ENCODE measurements around the gene GPX4.

GPX4 gene

DNA sequence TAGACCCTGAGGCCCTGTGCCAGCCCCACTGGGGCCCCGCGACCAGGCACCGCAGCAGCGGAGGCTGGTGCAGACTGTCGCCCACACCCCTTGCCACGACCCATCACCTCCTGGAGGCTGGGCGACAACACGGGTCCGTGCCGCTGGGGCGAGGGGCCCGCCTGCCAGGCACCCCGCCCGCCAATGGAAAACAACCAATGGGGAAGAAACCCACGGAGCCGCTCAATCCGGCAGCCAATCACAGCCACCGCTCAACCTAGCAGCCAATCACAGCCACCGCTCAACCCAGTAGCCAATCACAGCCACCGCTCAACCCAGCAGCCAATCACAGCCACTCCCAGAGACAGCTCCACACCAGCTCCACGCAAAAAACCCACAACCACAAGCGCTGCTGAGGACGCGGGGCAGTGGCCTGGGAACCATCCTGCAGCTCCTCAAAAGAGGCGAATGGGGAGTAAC is 29.7 kb downstream of the GPX4 start:
- H3K4me2 ChIP-seq (ENCODE audit: low read length) = peak overlapping the region; percentile 86
- peak overlapping the region; percentile 79 for H3K9ac ChIP-seq (ENCODE audit: low read length)
- H2AFZ ChIP-seq (ENCODE audit: low read depth, low read length) = no peak overlapping the region
- H3K27me3 ChIP-seq (ENCODE audit: low read depth, low read length) = no peaks in the 10 kb centered on the region
- H3K4me1 ChIP-seq (ENCODE audit: low read length) = peaks cover 29% of the 10 kb centered on the region
- no peaks in the 10 kb centered on the region for H3K36me3 ChIP-seq (replicated peaks; ENCODE audit: low read depth, low read length)
- H3K4me3 ChIP-seq (ENCODE audit: low read length) = peak overlapping the region; percentile 82
- H3K27ac ChIP-seq (ENCODE audit: low read length) = peak overlapping the region; percentile 70
- H4K20me1 ChIP-seq (ENCODE audit: insufficient read depth, low read length) = peaks cover 25% of the 10 kb centered on the region; the same call in 1 of the 2 replicates
- H3K79me2 ChIP-seq (ENCODE audit: low read length) = peaks cover 30% of the 10 kb centered on the region; the same call in 1 of the 2 replicates
- no peaks in the 10 kb centered on the region for H3K9me3 ChIP-seq (ENCODE audit: insufficient read depth, low read length)
- TF ChIP-seq EZH2phosphoT487 (IDR thresholded peaks at IDR 0.05; ENCODE audit: low read depth) (no peak), CTCF (IDR thresholded peaks at IDR 0.05; ENCODE audit: low read depth, low read length) (no peak)

DNA sequence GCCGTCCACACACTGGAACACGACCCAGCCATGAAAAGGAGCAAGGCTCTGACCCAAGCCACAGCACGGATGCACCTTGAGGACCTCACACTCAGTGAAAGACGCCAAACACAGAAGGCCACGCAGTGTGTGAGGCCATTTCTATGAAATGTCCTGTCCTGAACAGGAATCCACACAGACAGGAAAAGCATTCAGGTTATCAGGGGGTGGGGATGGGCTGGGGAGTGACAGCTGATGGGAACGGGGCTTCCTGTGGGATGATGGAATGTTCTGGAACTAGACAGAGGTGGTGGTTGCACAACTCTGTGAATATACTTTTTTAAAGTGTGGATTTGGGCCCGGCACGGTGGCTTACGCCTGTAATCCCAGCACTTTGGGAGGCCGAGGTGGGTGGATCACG is 30.6 kb downstream of the GPX4 start:
- Histone ChIP-seq H3K4me3 (ENCODE audit: low read length) (no peak overlapping the region), H4K20me1 (ENCODE audit: insufficient read depth, low read length) (peaks cover 29% of the 10 kb centered on the region; the same call in 1 of the 2 replicates), H3K9me3 (ENCODE audit: insufficient read depth, low read length) (no peaks in the 10 kb centered on the region), H3K4me1 (ENCODE audit: low read length) (peaks cover 29% of the 10 kb centered on the region), H3K27me3 (ENCODE audit: low read depth, low read length) (no peaks in the 10 kb centered on the region), H3K9ac (ENCODE audit: low read length) (no peak overlapping the region), H3K27ac (ENCODE audit: low read length) (no peak overlapping the region), H3K36me3 (replicated peaks; ENCODE audit: low read depth, low read length) (peaks cover 6% of the 10 kb centered on the region), H2AFZ (ENCODE audit: low read depth, low read length) (no peak overlapping the region), H3K79me2 (ENCODE audit: low read length) (peaks cover 27% of the 10 kb centered on the region; the same call in 1 of the 2 replicates), H3K4me2 (ENCODE audit: low read length) (no peak overlapping the region)
- no peak for TF ChIP-seq EZH2phosphoT487 (IDR thresholded peaks at IDR 0.05; ENCODE audit: low read depth)
- no peak for TF ChIP-seq CTCF (IDR thresholded peaks at IDR 0.05; ENCODE audit: low read depth, low read length)

DNA sequence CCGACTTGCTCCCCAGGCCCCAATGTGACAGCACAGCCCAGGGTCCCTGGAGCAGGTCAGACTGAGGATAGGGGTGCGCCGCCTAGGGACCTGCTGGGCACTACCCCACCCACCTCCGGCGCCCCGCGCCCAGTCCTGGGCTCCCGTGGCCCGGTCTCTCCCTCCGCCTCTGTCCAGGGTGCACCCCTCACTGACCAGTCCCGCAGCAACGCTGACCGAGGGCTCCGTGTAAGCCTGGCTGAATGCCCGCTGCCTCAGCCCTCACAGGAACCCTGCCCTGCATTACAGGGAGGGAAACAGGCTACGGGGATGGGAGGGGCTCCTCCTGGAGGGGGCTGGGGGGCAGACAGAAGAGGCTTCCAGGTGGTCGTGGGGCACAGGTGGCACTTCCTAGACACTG is 31.7 kb downstream of the GPX4 start:
- Histone ChIP-seq H3K27ac (ENCODE audit: low read length) (no peak overlapping the region), H4K20me1 (ENCODE audit: insufficient read depth, low read length) (peaks cover 20% of the 10 kb centered on the region; the same call in 1 of the 2 replicates), H3K4me1 (ENCODE audit: low read length) (peaks cover 29% of the 10 kb centered on the region), H3K4me3 (ENCODE audit: low read length) (no peak overlapping the region), H3K9ac (ENCODE audit: low read length) (no peak overlapping the region), H3K9me3 (ENCODE audit: insufficient read depth, low read length) (no peaks in the 10 kb centered on the region), H3K27me3 (ENCODE audit: low read depth, low read length) (no peaks in the 10 kb centered on the region), H3K4me2 (ENCODE audit: low read length) (no peak overlapping the region), H3K36me3 (replicated peaks; ENCODE audit: low read depth, low read length) (peaks cover 12% of the 10 kb centered on the region), H3K79me2 (ENCODE audit: low read length) (peaks cover 17% of the 10 kb centered on the region; the same call in 1 of the 2 replicates), H2AFZ (ENCODE audit: low read depth, low read length) (no peak overlapping the region)
- TF ChIP-seq EZH2phosphoT487 (IDR thresholded peaks at IDR 0.05; ENCODE audit: low read depth) (no peak), CTCF (IDR thresholded peaks at IDR 0.05; ENCODE audit: low read depth, low read length) (no peak)

- H3K27me3 ChIP-seq (ENCODE audit: low read depth, low read length) = no peaks in the 10 kb centered on the region
- no peak overlapping the region for H3K4me2 ChIP-seq (ENCODE audit: low read length)
- TF ChIP-seq EZH2phosphoT487 (IDR thresholded peaks at IDR 0.05; ENCODE audit: low read depth) = no peak
- no peak for TF ChIP-seq CTCF (IDR thresholded peaks at IDR 0.05; ENCODE audit: low read depth, low read length)
- no peak overlapping the region for H3K9ac ChIP-seq (ENCODE audit: low read length)
- H3K27ac ChIP-seq (ENCODE audit: low read length) = no peak overlapping the region
- H3K4me3 ChIP-seq (ENCODE audit: low read length) = no peak overlapping the region
- H3K36me3 ChIP-seq (replicated peaks; ENCODE audit: low read depth, low read length) = peaks cover 16% of the 10 kb centered on the region
- peaks cover 10% of the 10 kb centered on the region; the same call in 1 of the 2 replicates for H3K79me2 ChIP-seq (ENCODE audit: low read length)
- H3K4me1 ChIP-seq (ENCODE audit: low read length) = peaks cover 21% of the 10 kb centered on the region
- H4K20me1 ChIP-seq (ENCODE audit: insufficient read depth, low read length) = peaks cover 12% of the 10 kb centered on the region; the same call in 1 of the 2 replicates
- no peak overlapping the region for H2AFZ ChIP-seq (ENCODE audit: low read depth, low read length)
- no peaks in the 10 kb centered on the region for H3K9me3 ChIP-seq (ENCODE audit: insufficient read depth, low read length)
Observed at GRCh38 chr19:1136201-1136600, 32.4 kb downstream of the GPX4 start.
